A549 (cell line): ENCODE measurements around the gene DUSP3. TPM values are rescaled to one million over a fixed set of nuclear protein-coding genes. Genes with fewer than 3 reads are reported as not detected.

Experiments used
- ATAC-seq, 2 experiments: fragments of 200-7000 bp in 1 of 2; fragments of >200 bp in 1 of 2; cut with Nextera tagmentation in 1 of 2; cut with Tn5 transposase in 1 of 2; 3 replicates each; pipeline versions ENCODE4 v1.8.0 to v1.9.1; 2018 to 2020; ENCODE audit warnings: mild to moderate bottlenecking in 1 of 2, moderate library complexity in 1 of 2
- CTCF ChIA-PET: fragments of 300-600 bp; sonication (Branson Sonifier 250); formaldehyde crosslinking; extraction: SDS; loops from one replicate; lab custom pipeline; 2021; ENCODE audit warnings: antibody characterized with exemption, inconsistent platforms; lab: Yijun Ruan, JAX
- POLR2A ChIA-PET: fragments of 350-600 bp; formaldehyde crosslinking; extraction: SDS; loops from one replicate; lab custom pipeline; 2021; ENCODE audit warnings: antibody characterized with exemption, inconsistent platforms; lab: Yijun Ruan, JAX
- DNase-seq, 2 experiments: peaks; one replicate each; pipeline versions ENCODE4 v3.0.0 to v3.0.0-alpha.2; 2011 to 2016; ENCODE audit warnings: low read depth in 1 of 2, low spot score in 1 of 2
- FAIRE-seq: peaks from 2 replicates; lab custom pipeline; 2011; peaks lifted over from hg19 to GRCh38; lab: Jason Lieb, UNC
- H3K27ac ChIP-seq, 2 experiments: fragments of >200 bp; sonication (Bioruptor Twin); formaldehyde crosslinking; 3 replicates each; pipeline ENCODE4 v1.5.1; 2016 to 2017
- H3K4me1 ChIP-seq: fragments of >200 bp; sonication (Bioruptor Twin); formaldehyde crosslinking; 3 replicates; pipeline ENCODE4 v1.6.1; 2016
- H3K4me2 ChIP-seq: fragments of >200 bp; sonication (Bioruptor Twin); formaldehyde crosslinking; 3 replicates; pipeline ENCODE4 v1.6.1; 2016
- H3K4me3 ChIP-seq: fragments of >200 bp; sonication (Bioruptor Twin); formaldehyde crosslinking; 3 replicates; pipeline ENCODE4 v1.5.1; 2016
- H3K9me3 ChIP-seq: fragments of >200 bp; sonication (Bioruptor Twin); formaldehyde crosslinking; 3 replicates; pipeline ENCODE4 v1.6.1; 2016
- CHD2 ChIP-seq: fragments of 150-350 bp; IDR thresholded peaks from 2 replicates; pipeline ENCODE4 v1.6.1; 2014; ENCODE audit warnings: low read length; ENCODE audit not compliant: partially characterized antibody
- CHD4 ChIP-seq: fragments of 200-600 bp; sonication (generic); IDR thresholded peaks from 2 replicates; pipeline ENCODE4 v1.6.1; 2016; ENCODE audit warnings: antibody characterized with exemption, mild to moderate bottlenecking, borderline replicate concordance
- EP300 ChIP-seq, 2 experiments: fragments of >200 bp; sonication (Bioruptor Twin); formaldehyde crosslinking; IDR thresholded peaks; 2 replicates in 1 of 2; 3 replicates in 1 of 2; pipeline ENCODE4 v1.6.1; 2016 to 2017
- GATA3 ChIP-seq: IDR thresholded peaks from 2 replicates; pipeline ENCODE4 v1.6.1; 2012; ENCODE audit warnings: borderline replicate concordance
- HOXB13 ChIP-seq: fragments of 250-450 bp; sonication (Bioruptor Pico); IDR thresholded peaks from 2 replicates; pipeline ENCODE4 v1.5.0; 2020; ENCODE audit warnings: low read depth, mild to moderate bottlenecking, moderate library complexity
- JUN ChIP-seq, 2 experiments: fragments of >200 bp; sonication (Bioruptor Twin); formaldehyde crosslinking; IDR thresholded peaks; 2 replicates in 1 of 2; 3 replicates in 1 of 2; pipeline ENCODE4 v1.6.1; 2016 to 2017
- JUNB ChIP-seq: fragments of >200 bp; sonication (Bioruptor Twin); formaldehyde crosslinking; IDR thresholded peaks from 2 replicates; pipeline ENCODE4 v1.6.1; 2016
- NPAS2 ChIP-seq: fragments of 250-450 bp; sonication (Bioruptor Pico); IDR thresholded peaks from 2 replicates; pipeline ENCODE4 v1.8.0; 2022; ENCODE audit warnings: mild to moderate bottlenecking, moderate library complexity, borderline replicate concordance
- NR3C1 ChIP-seq: fragments of >200 bp; sonication (Bioruptor Twin); formaldehyde crosslinking; IDR thresholded peaks from 3 replicates; pipeline ENCODE4 v1.6.1; 2017
- POLR2AphosphoS2 ChIP-seq: conservative IDR thresholded peaks from 2 replicates; pipeline ENCODE4 v1.6.1; 2012; ENCODE audit warnings: low read length, improper control_type of control experiment, inconsistent platforms
- RAD21 ChIP-seq, 2 experiments: fragments of >200 bp in 1 of 2; sonication (Bioruptor Twin) in 1 of 2; formaldehyde crosslinking in 1 of 2; IDR thresholded peaks in 1 of 2; conservative IDR thresholded peaks in 1 of 2; 2 replicates in 1 of 2; 3 replicates in 1 of 2; pipeline ENCODE4 v1.6.1; 2012 to 2018; ENCODE audit warnings: inconsistent platforms in 1 of 2
- SMC3 ChIP-seq: fragments of >200 bp; sonication (Bioruptor Twin); formaldehyde crosslinking; IDR thresholded peaks from 3 replicates; pipeline ENCODE4 v1.6.1; 2018; ENCODE audit warnings: inconsistent platforms
- TP53 ChIP-seq: fragments of 250-450 bp; sonication (Bioruptor Pico); IDR thresholded peaks from 2 replicates; pipeline ENCODE4 v1.5.0; 2021; ENCODE audit warnings: mild to moderate bottlenecking, moderate library complexity
- ZSCAN20 ChIP-seq: fragments of 250-450 bp; sonication (Bioruptor Pico); IDR thresholded peaks from 2 replicates; pipeline ENCODE4 v1.8.0; 2022; ENCODE audit warnings: mild to moderate bottlenecking, moderate library complexity
- WGBS: methylation state at CpG from one replicate; pipeline ENCODE4 v1.1.6; 2017; ENCODE audit errors: missing lambda C conversion rate; 5-methylcytosine and 5-hydroxymethylcytosine counted together
- polyA plus RNA-seq, 4 experiments: library from polyadenylated mRNA; depleted of rRNA in 3 of 4; stranded (reverse); fragments of >200 nt; fragmentation: RNase III in 1 of 4; extraction: RNeasy Plus Mini Kit Qiagen cat#74134 plus additional on column Dnase treatment in 1 of 4; gene quantifications; 2 replicates in 3 of 4; 3 replicates in 1 of 4; pipeline ENCODE4 v1.2.3, GENCODE V29; 2011 to 2017
- TF ChIP-seq, protein P1 (sequence below): fragments of 200-600 bp; sonication (generic); IDR thresholded peaks from 2 replicates; pipeline ENCODE4 v1.6.1; 2016; ENCODE audit warnings: antibody characterized with exemption, mild to moderate bottlenecking, moderate library complexity
- TF ChIP-seq, protein P2 (sequence below): fragments of 150-350 bp; IDR thresholded peaks from 2 replicates; pipeline ENCODE4 v1.6.1; 2014; ENCODE audit warnings: low read depth, mild to moderate bottlenecking, low read length
- TF ChIP-seq, protein P3 (sequence below): IDR thresholded peaks from 2 replicates; pipeline ENCODE4 v1.6.1; 2012
- TF ChIP-seq, protein P4 (sequence below): IDR thresholded peaks from 2 replicates; pipeline ENCODE4 v1.6.1; 2012; ENCODE audit warnings: low read depth, borderline replicate concordance

Gene DUSP3
- polyA plus RNA-seq, 2 of the 4 experiments (the other 2 are of a cell fraction), result 60.0 to 62.2 TPM

DNA sequence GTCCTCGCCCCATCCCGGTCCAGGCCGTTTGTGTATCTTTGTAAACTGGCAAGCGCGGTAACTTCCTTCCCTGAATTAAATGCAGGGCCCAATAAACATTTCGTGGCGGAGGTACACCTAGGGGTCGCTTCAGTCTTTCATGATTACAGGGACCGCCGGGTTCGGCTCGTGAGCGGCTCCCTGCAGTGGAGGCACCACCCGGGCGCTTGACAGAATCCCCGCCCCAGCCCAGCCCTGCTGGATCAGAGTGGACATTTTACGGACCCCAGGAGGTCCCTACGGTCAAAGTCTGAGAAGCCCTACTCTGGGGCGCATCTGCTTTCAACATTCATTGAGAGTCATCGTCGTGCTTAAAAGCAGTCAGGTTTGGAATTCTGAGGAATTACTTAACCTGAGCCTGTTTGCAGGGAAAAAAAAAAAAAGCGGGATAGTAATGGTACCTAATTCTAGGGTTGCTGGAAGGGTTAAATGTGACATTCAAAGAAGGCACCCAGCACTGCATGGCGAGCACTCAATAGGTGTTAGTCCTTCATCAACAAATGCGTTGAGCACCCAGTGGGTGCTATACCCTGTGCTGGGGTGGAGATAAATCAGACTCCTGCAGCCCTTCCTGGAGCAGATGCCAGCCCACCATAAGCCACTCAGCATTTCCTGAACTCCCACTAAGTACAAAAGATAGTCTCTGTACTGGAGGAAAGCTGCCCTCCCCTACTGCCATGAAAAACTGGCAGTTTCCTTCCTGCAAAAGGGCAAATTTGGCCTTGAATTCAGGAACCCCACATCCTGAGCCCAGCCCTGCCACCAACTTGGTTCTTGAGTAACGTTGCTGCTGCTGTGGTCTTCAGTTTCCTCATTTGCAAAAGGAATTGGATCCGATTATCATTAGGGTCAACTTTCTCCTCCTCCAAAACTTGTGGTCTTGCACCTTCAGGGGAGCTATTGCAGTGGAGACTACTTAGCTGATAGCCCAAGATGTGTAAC is 658 bp upstream of the DUSP3 start (continued):
- TF ChIP-seq RAD21 (conservative IDR thresholded peaks at IDR 0.05 in 1 of 2, IDR thresholded peaks at IDR 0.05 in 1 of 2) (peak; percentile 13 to 38; a peak in 3 of 5 replicates), ZSCAN20 (CRISPR knock-in tag) (no peak), GATA3 (no peak), EP300 (IDR thresholded peaks at IDR 0.05) (no peak), JUNB (no peak)

DNA sequence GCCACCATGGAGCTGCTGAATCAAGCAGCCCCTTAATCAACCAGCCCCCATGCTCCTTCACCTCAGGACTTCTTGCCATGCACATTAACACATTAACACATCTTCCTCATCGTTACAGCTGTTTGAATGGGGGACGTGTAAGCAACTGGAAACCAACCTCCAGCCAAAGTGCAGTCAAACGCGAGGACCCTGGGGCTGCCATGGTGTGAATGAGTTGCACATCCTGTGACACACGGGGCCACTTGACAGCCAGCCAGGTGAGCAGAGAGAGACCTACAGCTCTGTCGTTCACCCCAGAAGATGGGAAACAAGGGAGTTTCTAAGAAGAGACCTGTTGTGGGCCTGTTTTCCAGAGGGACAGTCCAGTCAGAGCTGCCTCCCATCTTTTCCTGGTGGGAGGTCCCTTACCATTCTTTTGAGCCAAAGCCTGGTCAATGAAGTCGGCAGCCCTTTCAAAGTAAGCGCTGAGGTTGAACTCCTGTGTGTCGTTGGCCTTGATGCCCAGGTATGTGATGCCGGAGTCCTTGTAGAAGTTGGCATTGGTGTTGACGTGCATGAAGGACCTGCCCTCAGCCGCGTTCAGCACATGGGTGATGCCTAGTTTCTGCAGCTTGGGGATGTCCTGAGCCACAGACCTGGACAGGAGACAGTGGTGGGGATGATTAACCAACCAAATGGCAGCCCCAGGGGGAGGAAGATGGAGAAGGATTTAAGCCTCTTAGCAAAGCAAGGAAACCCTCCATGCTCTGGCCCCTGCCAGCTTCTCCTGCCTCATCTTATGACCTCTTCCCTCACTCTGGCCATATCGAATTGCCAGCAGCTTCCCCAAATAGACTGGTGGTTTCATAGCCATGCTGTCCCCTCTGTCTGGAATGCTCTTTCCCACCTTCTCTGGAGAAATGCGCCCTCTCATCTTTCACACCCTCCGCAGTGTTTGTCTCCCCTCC is 4.2 kb downstream of the DUSP3 start:
- WGBS, result 91% methylated on average over 16 of the region's 16 CpGs
- Histone ChIP-seq H3K4me1 (peaks cover 31% of the 10 kb centered on the region), H3K4me3 (no peak overlapping the region), H3K27ac (no peak overlapping the region), H3K9me3 (no peaks in the 10 kb centered on the region), H3K4me2 (no peak overlapping the region)
- no peak for FAIRE-seq
- CTCF ChIA-PET, result interaction anchor here (0.6 to 7.9 kb wide), 8 partner anchors 12 to 198 kb away, joined by 3 to 151 read pairs (median 5); partner anchors contain the start of gene SOST
- ATAC-seq, result no peak
- POLR2A ChIA-PET, result no interaction called here
- no peak for DNase-seq
- TF ChIP-seq POLR2AphosphoS2, result 0 out of 2 replicates have a peak, but pooled peaks have one; percentile 31
- no peak for TF ChIP-seq HOXB13 (CRISPR knock-in tag)

DNA sequence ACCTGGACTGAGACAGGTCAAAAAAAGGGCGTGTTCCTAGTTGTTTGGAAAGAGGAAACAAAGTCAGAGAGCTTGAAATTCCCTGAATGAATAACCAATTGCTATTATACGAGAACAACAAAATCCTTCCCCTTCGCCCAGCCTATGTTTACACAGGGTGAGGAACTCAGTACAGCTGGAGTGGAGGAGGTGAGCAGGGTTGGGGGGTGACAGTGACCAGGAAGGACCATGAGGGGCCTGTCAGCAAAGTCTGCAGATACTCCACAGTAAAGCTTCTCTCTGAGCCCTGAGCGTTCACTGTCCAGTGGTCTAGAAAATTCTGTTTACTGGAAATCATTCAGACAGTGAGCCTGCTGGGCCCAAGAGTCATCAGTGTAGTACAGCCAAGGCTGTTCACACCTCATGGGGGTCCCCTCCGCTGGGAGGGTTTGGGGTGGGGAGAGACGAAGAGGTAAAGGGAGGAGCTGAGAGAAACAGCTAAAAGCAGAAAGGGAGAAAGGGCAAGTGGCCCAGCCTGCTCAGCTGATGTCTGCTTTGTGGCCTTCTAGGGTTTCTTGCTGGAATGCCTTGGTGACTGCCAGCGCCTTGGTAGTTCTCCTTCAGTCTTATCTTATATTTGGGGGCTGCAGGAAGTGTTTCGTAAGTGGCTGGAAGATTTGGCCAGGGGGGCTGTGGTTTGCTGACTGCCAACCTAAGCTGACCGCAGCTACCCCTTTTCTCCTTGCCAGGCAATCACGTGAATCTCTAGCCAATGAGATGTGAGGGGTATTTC is 5.7 kb downstream of the DUSP3 start:
- H3K4me2 ChIP-seq, result 0 out of 3 replicates have a peak overlapping the region, but pooled peaks have one; percentile 21
- DNase-seq (no peak), ATAC-seq (no peak), FAIRE-seq (no peak)
- 86% methylated on average over 10 of the region's 10 CpGs for WGBS
- H3K27ac ChIP-seq, result no peak overlapping the region
- ChIA-PET CTCF (interaction anchor here (0.9 to 7.9 kb wide), 8 partner anchors 10 to 196 kb away, joined by 3 to 151 read pairs (median 8); partner anchors contain the start of genes CD300LG and SOST), POLR2A (no interaction called here)
- H3K4me3 ChIP-seq, result no peak overlapping the region
- H3K9me3 ChIP-seq, result no peaks in the 10 kb centered on the region
- H3K4me1 ChIP-seq, result peaks cover 28% of the 10 kb centered on the region
- TF ChIP-seq, protein P1, sequence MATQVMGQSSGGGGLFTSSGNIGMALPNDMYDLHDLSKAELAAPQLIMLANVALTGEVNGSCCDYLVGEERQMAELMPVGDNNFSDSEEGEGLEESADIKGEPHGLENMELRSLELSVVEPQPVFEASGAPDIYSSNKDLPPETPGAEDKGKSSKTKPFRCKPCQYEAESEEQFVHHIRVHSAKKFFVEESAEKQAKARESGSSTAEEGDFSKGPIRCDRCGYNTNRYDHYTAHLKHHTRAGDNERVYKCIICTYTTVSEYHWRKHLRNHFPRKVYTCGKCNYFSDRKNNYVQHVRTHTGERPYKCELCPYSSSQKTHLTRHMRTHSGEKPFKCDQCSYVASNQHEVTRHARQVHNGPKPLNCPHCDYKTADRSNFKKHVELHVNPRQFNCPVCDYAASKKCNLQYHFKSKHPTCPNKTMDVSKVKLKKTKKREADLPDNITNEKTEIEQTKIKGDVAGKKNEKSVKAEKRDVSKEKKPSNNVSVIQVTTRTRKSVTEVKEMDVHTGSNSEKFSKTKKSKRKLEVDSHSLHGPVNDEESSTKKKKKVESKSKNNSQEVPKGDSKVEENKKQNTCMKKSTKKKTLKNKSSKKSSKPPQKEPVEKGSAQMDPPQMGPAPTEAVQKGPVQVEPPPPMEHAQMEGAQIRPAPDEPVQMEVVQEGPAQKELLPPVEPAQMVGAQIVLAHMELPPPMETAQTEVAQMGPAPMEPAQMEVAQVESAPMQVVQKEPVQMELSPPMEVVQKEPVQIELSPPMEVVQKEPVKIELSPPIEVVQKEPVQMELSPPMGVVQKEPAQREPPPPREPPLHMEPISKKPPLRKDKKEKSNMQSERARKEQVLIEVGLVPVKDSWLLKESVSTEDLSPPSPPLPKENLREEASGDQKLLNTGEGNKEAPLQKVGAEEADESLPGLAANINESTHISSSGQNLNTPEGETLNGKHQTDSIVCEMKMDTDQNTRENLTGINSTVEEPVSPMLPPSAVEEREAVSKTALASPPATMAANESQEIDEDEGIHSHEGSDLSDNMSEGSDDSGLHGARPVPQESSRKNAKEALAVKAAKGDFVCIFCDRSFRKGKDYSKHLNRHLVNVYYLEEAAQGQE, result no peak

DNA sequence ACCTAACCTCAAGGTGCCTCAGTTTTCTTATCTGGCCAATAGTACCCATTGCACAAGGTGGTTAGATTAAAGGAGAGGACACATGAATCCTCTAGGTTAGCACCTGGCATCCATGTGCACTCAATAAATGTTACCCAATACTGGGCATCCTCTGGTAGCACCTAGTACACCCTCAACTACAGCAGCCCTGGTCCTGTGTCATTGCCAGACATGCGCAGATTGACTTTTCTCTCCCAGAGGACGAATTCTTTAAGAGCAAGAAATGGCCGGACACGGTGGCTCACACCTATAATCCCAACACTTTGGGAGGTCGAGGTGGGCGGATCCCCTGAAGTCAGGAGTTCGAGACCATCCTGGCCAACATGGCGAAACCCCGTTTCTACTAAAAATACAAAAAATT is 7.3 kb downstream of the DUSP3 start:
- no peak for ATAC-seq
- ChIA-PET CTCF (interaction anchor here (0.6 to 7.9 kb wide), 5 partner anchors 9 to 225 kb away, joined by 3 to 151 read pairs (median 11); partner anchors contain the start of genes CD300LG, ETV4 and SOST), POLR2A (no interaction called here)
- H3K4me3 ChIP-seq, result no peak overlapping the region
- peak; percentile 39 for FAIRE-seq
- no peaks in the 10 kb centered on the region for H3K9me3 ChIP-seq
- no peak overlapping the region for H3K4me2 ChIP-seq
- 87% methylated on average over 9 of the region's 9 CpGs for WGBS
- no peak overlapping the region for H3K27ac ChIP-seq
- TF ChIP-seq NR3C1 (no peak), JUN (IDR thresholded peaks at IDR 0.05) (no peak), SMC3 (no peak), NPAS2 (no peak), EP300 (IDR thresholded peaks at IDR 0.05) (no peak), CHD4 (no peak), TP53 (CRISPR knock-in tag) (no peak), CHD2 (no peak)
- TF ChIP-seq, protein P2, sequence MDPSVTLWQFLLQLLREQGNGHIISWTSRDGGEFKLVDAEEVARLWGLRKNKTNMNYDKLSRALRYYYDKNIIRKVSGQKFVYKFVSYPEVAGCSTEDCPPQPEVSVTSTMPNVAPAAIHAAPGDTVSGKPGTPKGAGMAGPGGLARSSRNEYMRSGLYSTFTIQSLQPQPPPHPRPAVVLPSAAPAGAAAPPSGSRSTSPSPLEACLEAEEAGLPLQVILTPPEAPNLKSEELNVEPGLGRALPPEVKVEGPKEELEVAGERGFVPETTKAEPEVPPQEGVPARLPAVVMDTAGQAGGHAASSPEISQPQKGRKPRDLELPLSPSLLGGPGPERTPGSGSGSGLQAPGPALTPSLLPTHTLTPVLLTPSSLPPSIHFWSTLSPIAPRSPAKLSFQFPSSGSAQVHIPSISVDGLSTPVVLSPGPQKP, result no peak
- TF ChIP-seq, protein P3, sequence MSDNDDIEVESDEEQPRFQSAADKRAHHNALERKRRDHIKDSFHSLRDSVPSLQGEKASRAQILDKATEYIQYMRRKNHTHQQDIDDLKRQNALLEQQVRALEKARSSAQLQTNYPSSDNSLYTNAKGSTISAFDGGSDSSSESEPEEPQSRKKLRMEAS, result no peak
- TF ChIP-seq, protein P4, sequence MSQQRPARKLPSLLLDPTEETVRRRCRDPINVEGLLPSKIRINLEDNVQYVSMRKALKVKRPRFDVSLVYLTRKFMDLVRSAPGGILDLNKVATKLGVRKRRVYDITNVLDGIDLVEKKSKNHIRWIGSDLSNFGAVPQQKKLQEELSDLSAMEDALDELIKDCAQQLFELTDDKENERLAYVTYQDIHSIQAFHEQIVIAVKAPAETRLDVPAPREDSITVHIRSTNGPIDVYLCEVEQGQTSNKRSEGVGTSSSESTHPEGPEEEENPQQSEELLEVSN, result no peak
- TF ChIP-seq, all 56 proteins: peak for 0
- DNase-seq, result no peak
- H3K4me1 ChIP-seq, result peaks cover 18% of the 10 kb centered on the region
